Thoracic aorta (tissue), 2 donors: ENCODE data around the gene TMEM167B. TPM values are rescaled to one million over a fixed set of nuclear protein-coding genes. Genes with fewer than 3 reads are reported as not detected.

ENCODE experiments used
- ATAC-seq: fragments of 150-250 bp; one replicate; pipeline ENCODE4 v1.8.0; 2017; ENCODE audit warnings: low read depth; ENCODE audit not compliant: insufficient number of reproducible peaks, low FRiP score
- DNase-seq: peaks from one replicate; pipeline ENCODE4 v3.0.0-alpha.2; 2020; ENCODE audit warnings: low spot score
- H3K27ac ChIP-seq, 2 donors: fragments of 200-600 bp; sonication (generic); 1 replicate in 1 of 2; 2 replicates in 1 of 2; pipeline ENCODE4 v1.5.1; 2016; ENCODE audit warnings: mild to moderate bottlenecking in 2 of 2, moderate library complexity in 2 of 2
- H3K27me3 ChIP-seq: fragments of 200-600 bp; sonication (generic); replicated peaks from 2 replicates; pipeline ENCODE4 v1.6.0; 2016; ENCODE audit warnings: mild to moderate bottlenecking; ENCODE audit not compliant: insufficient read depth
- H3K36me3 ChIP-seq: fragments of 200-600 bp; sonication (generic); one replicate; pipeline ENCODE4 v1.5.1; 2016
- H3K4me1 ChIP-seq, 2 donors: fragments of 200-600 bp; sonication (generic); 1 replicate in 1 of 2; 2 replicates in 1 of 2; pipeline versions ENCODE4 v1.5.1 to v1.6.0; 2016; ENCODE audit warnings: low read depth in 2 of 2, mild to moderate bottlenecking in 1 of 2; ENCODE audit not compliant: control insufficient read depth in 1 of 2
- H3K4me3 ChIP-seq: fragments of 200-600 bp; sonication (generic); 2 replicates; pipeline ENCODE4 v1.5.1; 2016; ENCODE audit warnings: mild to moderate bottlenecking
- H3K9me3 ChIP-seq: fragments of 200-600 bp; sonication (generic); 2 replicates; pipeline ENCODE4 v1.5.1; 2016
- CTCF ChIP-seq: fragments of 200-600 bp; sonication (generic); IDR thresholded peaks from one replicate; pipeline ENCODE4 v1.5.1; 2019; ENCODE audit warnings: antibody characterized with exemption
- total RNA-seq, 2 donors: library from RNA; depleted of rRNA; stranded (reverse); fragments of >200 nt; gene quantifications; one replicate each; pipeline versions ENCODE4 v1.1.0 to v1.2.3, GENCODE V29; 2016

TMEM167B gene
- total RNA-seq, 2 donors from 2014 or later, result 25.3 to 33.2 TPM

- H3K27ac ChIP-seq, result no peak overlapping the region
- no peak overlapping the region for H3K4me3 ChIP-seq
- DNase-seq, result no peak
- no peaks in the 10 kb centered on the region for H3K36me3 ChIP-seq
- no peak for TF ChIP-seq CTCF
- ATAC-seq, result no peak
- no peaks in the 10 kb centered on the region for H3K27me3 ChIP-seq
- H3K4me1 ChIP-seq, result peaks cover 5 to 23% of the 10 kb centered on the region in 2 donors
- H3K9me3 ChIP-seq, result no peaks in the 10 kb centered on the region
These were observed 19.3 kb downstream of the TMEM167B start for GRCh38 chr1:109109906-109110305.

GRCh38 chr1:109111386-109112055 lies 21.0 kb downstream of the TMEM167B start:
- TF ChIP-seq CTCF, result no peak
- Histone ChIP-seq H3K4me1 (peaks cover 5 to 23% of the 10 kb centered on the region in 2 donors), H3K27me3 (no peaks in the 10 kb centered on the region), H3K9me3 (no peaks in the 10 kb centered on the region), H3K27ac (no peak overlapping the region), H3K36me3 (no peaks in the 10 kb centered on the region), H3K4me3 (no peak overlapping the region)
- ATAC-seq (no peak), DNase-seq (no peak)

GRCh38 chr1:109112056-109112651 lies 21.6 kb downstream of the TMEM167B start:
- H3K4me3 ChIP-seq, result peak overlapping the region; percentile 69
- H3K27me3 ChIP-seq, result no peaks in the 10 kb centered on the region
- H3K9me3 ChIP-seq, result no peaks in the 10 kb centered on the region
- H3K27ac ChIP-seq, result no peak overlapping the region
- no peak for TF ChIP-seq CTCF
- H3K36me3 ChIP-seq, result no peaks in the 10 kb centered on the region
- DNase-seq, result no peak
- ATAC-seq, result no peak
- H3K4me1 ChIP-seq, result peaks cover 5 to 23% of the 10 kb centered on the region in 2 donors

- peak; percentile 95 for TF ChIP-seq CTCF
- no peak overlapping the region for H3K27ac ChIP-seq
- DNase-seq (peak; percentile 75), ATAC-seq (peak; percentile 79)
- no peaks in the 10 kb centered on the region for H3K27me3 ChIP-seq
- peaks cover 5 to 23% of the 10 kb centered on the region in 2 donors for H3K4me1 ChIP-seq
- H3K36me3 ChIP-seq, result no peaks in the 10 kb centered on the region
- peak overlapping the region; percentile 69 for H3K4me3 ChIP-seq
- H3K9me3 ChIP-seq, result no peaks in the 10 kb centered on the region
These were observed 22.2 kb downstream of the TMEM167B start for GRCh38 chr1:109112652-109113285.

GRCh38 chr1:109113590-109114341 lies 23.2 kb downstream of the TMEM167B start, which contains the start of gene ELAPOR1:
Gene ELAPOR1, plus strand, starts transcription at chr1:109114115. Its CDS starts 69 bp downstream, at chr1:109114184.
- Histone ChIP-seq H3K9me3 (no peaks in the 10 kb centered on the region), H3K4me1 (peaks cover 5 to 23% of the 10 kb centered on the region in 2 donors), H3K4me3 (peak within 1 kb of the TSS; percentile 69), H3K36me3 (no peaks in the 10 kb centered on the region), H3K27ac (no peak within 1 kb of the TSS), H3K27me3 (no peaks in the 10 kb centered on the region)
- no peak for TF ChIP-seq CTCF
- DNase-seq, result no peak
- ATAC-seq, result no peak
